H1 (cell line): ENCODE data around the gene SCYL2. TPM values are rescaled to one million over a fixed set of nuclear protein-coding genes. Genes with fewer than 3 reads are reported as not detected.
A peak's percentile ranks its signal among the peaks of the same experiment; 100 is the strongest.

ENCODE experiments used
- CHD7 ChIP-seq: fragments of 300-600 bp; sonication (generic); IDR thresholded peaks from 2 replicates; pipeline ENCODE4 v1.7.1; 2012; ENCODE audit warnings: low read length, moderate library complexity, mild to moderate bottlenecking, inconsistent platforms; ENCODE audit not compliant: insufficient replicate concordance
- NANOG ChIP-seq: IDR thresholded peaks from 2 replicates; pipeline ENCODE4 v1.6.1; 2011; ENCODE audit warnings: low read length, low read depth, mild to moderate bottlenecking, inconsistent platforms; ENCODE audit not compliant: insufficient read depth, poor library complexity, severe bottlenecking
- SP1 ChIP-seq: IDR thresholded peaks from 2 replicates; pipeline ENCODE4 v1.6.1; 2011; ENCODE audit warnings: low read depth, low read length
- TCF12 ChIP-seq: IDR thresholded peaks from 2 replicates; pipeline ENCODE4 v1.6.1; 2011; ENCODE audit warnings: low read depth, mild to moderate bottlenecking, low read length
- polyA plus RNA-seq, 7 experiments: library from polyadenylated mRNA; depleted of rRNA in 3 of 7; stranded (reverse) in 5 of 7; unstranded in 2 of 7; fragments of >200 nt in 5 of 7; fragments of 200-250 nt in 2 of 7; gene quantifications; 1 replicate in 5 of 7; 2 replicates in 1 of 7; 4 replicates in 1 of 7; pipeline versions ENCODE4 v1.2.1 to v1.2.3, GENCODE V29; 2011 to 2013; ENCODE audit warnings: missing spikeins in 2 of 7, mixed read lengths in 2 of 7
- total RNA-seq: library from RNA; stranded (reverse); fragmentation: NEBNext Ultra II Directional; extraction: Animal tissue kit (Norgen Biotek cat#: 25700); gene quantifications from 2 replicates; pipeline ENCODE4 v1.2.1, GENCODE V29; 2021

The SCYL2 gene
- total and polyA plus RNA-seq, 2 of the 8 experiments (the other 6 are each of a cell fraction or from before 2014, with no cell fraction given) = 8.9 to 48.7 TPM

GRCh38 chr12:100372853-100373640 is 106.1 kb downstream of the SCYL2 start (continued):
- TF ChIP-seq CHD7 (peak; percentile 77), NANOG (peak; percentile 84), TCF12 (no peak), SP1 (0 out of 2 replicates have a peak, but pooled peaks have one; percentile 11)
